A204.1 (cell line): ENCODE measurements around the gene ZBTB17.
"Not testable (repeated sequence)": the region's sequence is repeated elsewhere in the genome, so short reads cannot be mapped to it uniquely, and the experiment has no call there.

Source experiments
- FAIRE-seq: peaks from 2 replicates; lab custom pipeline; 2012; peaks lifted over from hg19 to GRCh38; lab: Jason Lieb, UNC

ZBTB17 gene

GRCh38 chr1:15934211-15935055 is 41.5 kb downstream of the ZBTB17 start:
- no peak for FAIRE-seq

- no peak for FAIRE-seq
Observed at GRCh38 chr1:15933684-15934083, 42.2 kb downstream of the ZBTB17 start.

DNA sequence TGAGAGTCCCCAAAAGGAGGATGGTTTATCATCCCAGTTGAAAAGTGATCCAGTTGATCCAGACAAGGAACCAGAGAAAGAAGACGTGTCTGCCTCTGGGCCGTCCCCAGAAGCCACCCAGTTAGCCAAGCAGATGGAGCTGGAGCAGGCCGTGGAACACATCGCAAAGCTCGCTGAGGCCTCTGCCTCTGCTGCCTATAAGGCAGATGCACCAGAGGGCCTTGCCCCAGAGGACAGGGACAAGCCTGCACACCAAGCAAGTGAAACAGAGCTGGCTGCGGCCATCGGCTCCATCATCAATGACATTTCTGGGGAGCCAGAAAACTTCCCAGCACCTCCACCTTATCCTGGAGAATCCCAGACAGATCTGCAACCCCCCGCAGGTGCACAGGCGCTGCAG is 43.3 kb downstream of the ZBTB17 start:
- no peak for FAIRE-seq

DNA sequence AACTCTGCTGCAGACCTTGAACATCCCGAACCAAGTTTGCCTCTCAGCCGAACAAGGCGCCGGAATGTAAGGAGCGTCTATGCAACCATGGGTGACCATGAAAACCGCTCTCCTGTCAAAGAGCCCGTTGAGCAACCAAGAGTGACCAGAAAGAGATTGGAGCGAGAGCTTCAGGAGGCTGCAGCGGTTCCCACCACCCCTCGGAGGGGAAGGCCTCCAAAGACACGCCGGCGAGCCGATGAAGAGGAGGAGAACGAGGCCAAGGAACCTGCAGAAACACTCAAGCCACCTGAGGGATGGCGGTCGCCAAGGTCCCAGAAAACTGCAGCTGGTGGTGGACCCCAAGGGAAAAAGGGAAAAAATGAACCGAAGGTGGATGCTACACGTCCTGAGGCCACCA is 44.0 kb downstream of the ZBTB17 start:
- FAIRE-seq, result no peak

DNA sequence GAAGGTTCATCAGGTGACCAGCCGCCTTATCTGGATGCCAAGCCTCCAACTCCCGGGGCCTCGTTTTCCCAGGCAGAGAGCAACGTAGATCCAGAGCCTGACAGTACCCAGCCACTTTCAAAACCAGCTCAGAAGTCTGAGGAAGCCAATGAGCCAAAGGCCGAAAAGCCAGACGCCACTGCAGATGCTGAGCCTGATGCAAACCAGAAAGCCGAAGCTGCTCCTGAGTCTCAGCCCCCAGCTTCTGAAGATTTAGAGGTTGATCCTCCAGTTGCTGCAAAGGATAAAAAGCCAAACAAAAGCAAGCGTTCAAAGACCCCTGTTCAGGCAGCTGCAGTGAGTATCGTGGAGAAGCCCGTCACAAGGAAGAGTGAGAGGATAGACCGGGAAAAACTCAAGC is 44.5 kb downstream of the ZBTB17 start:
- no peak for FAIRE-seq

GRCh38 chr1:15928971-15929965 is 46.6 kb downstream of the ZBTB17 start:
- no peak for FAIRE-seq

GRCh38 chr1:15926448-15926847 is 49.5 kb downstream of the ZBTB17 start:
- not testable (repeated sequence) for FAIRE-seq

DNA sequence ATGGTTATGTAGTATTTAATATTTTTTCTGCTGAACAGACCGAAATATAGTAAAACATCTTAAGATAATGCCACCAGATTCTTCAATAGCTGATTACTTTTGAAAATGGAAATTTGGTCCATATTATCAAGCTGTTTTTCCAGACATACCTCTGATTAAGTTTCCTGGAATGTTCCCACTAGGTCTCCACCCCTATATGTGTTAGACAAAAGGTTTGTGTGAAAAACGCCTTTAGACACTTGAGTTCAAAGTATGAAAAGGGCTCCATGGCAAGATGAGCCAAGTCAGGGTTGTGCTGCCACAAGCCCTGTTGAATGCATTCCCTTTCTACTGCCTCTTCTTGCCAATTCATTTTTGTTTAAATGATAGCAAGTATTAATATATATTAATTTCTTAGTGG is 52.7 kb downstream of the ZBTB17 start:
- FAIRE-seq, result no peak

- no peak for FAIRE-seq
Observed at GRCh38 chr1:15918962-15919715, 56.8 kb downstream of the ZBTB17 start.

GRCh38 chr1:15916916-15917315 is 59.0 kb downstream of the ZBTB17 start:
- no peak for FAIRE-seq

DNA sequence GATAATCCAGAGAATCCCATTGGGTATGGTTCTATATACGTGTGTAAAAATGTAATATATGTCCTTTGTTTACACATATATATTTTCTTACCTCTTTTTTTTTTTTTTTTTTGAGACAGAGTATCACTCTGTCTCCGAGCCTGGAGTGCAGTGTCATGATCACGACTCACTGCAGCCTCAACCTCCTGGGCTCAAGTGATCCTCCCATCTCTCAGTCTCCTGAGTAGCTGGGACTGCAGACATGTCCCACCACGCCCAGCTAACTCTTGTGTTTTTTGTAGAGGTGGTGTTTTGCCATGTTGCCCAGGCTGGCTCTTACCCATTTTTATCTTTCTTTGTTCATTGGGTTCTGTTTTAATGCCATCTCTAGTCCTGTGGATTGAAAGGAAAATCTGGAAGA is 59.5 kb downstream of the ZBTB17 start:
- no peak for FAIRE-seq

GRCh38 chr1:15915991-15916390 is 59.9 kb downstream of the ZBTB17 start:
- no peak for FAIRE-seq

GRCh38 chr1:15913607-15914006 is 62.3 kb downstream of the ZBTB17 start:
- FAIRE-seq, result not testable (repeated sequence)

GRCh38 chr1:15911927-15912326 is 64.0 kb downstream of the ZBTB17 start:
- no peak for FAIRE-seq

DNA sequence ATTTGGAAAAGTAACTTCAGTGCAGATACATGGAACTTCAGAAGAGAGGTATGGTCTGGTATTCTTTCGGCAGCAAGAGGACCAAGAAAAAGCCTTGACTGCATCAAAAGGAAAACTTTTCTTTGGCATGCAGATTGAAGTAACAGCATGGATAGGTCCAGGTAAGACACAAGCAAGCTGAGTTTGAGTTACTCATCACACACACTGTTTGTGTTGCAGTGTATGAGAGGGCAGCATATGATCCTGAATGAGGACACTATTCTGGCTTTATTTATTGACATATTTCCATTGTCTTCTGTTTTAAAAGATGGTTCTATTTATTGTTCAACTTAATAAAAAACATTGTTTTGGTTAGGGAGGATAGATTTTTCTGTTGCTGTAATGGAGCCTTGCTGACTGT is 64.8 kb downstream of the ZBTB17 start:
- no peak for FAIRE-seq

GRCh38 chr1:15908597-15908996 is 67.3 kb downstream of the ZBTB17 start:
- no peak for FAIRE-seq

GRCh38 chr1:15902882-15903281 is 73.0 kb downstream of the ZBTB17 start:
- no peak for FAIRE-seq

DNA sequence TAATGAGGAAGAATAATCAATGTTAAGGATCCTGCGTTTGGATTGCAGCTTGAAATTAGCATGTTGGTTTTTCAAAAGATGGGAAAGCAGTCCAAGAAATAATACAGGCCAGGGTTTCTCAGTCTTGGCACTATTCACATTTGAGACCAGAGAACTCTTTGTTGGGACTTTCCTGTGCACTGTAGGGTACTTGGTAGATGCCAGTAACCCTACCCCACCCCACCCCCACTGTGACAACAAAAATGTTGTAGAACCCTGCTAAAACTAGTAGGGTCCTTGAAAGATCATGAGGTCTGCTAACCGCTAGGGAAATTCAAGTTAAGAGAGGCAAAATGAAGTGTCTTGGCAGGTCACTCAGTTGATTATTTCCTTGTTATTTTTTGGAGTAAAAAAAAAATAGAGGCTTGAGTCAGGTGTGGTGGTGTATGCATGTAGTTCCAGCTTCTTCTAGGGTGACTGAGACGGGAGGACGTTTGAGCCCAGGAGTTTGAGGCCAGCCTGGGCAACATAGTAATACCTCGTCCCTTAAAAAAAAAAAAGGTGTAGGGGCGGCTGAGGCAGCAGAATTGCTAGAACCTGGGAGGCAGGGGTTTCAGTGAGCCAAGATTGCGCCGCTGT is 75.1 kb downstream of the ZBTB17 start:
- FAIRE-seq, result no peak

DNA sequence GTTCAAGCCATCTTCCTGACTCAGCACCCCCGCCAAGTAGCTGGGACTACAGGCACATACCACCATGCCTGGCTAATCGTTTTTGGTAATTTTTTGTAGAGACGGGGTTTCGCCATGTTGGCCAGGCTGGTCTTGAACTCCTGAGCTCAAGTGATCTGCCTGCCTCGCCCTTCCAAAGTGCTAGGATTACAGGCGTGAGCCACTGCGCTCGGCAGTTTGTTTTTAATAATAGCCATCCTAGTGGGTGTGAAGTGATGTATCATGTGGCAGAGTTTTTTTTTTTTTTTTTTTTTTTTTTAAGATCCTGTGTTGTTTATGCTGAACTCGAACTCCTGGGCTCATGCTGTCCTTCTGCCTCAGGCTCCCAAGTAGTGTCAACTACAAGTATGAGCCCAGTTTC is 76.6 kb downstream of the ZBTB17 start:
- FAIRE-seq, result no peak

GRCh38 chr1:15896841-15897610 is 78.9 kb downstream of the ZBTB17 start:
- FAIRE-seq, result not testable (repeated sequence)

GRCh38 chr1:15895233-15895632 is 80.7 kb downstream of the ZBTB17 start:
- no peak for FAIRE-seq
